HG03558 (cell line): Measurements from ENCODE around the gene IL11.
"Not testable (repeated sequence)": the region's sequence is repeated elsewhere in the genome, so short reads cannot be mapped to it uniquely, and the experiment has no call there.

ENCODE experiments used
- ATAC-seq: cut with Tn5 transposase; IDR thresholded peaks from one replicate; pipeline ENCODE4 v1.9.1; 2021; ENCODE audit warnings: moderate number of reproducible peaks; ENCODE audit not compliant: unreplicated experiment; ENCODE audit errors: extremely low read depth

The IL11 gene

DNA sequence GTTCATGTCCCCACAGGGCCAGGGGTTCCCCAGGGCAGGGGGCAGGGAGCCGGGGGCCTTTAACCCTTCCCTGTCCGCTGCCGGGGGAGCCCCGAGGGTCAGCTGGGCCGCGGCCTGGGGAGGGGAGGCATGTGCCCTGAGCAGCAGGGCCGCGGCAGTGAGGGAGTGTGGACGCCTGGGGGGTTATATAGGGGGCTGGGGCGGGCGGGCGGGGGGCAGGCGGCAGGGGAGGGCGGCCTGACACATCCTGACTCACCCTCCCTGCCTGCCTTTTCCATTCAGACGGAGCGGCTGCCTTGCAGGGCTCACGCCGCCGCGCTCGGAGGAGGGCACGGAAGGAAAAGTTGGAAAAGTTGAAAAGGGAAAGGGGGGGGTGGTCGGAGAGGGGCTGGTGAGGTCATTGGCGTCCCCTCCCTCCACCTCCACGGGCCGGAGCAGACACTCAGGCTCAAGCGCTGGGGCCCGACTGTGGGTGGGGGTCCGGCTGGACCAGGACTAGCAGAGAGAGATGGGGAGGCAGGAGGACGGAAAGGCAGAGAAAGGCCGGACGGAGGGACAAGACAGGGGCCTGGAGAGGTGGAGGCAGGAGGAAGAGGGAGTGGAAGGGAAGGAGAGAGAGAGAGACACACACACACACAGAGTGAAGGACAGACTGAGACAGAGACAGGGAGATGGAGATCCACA, at the start of gene IL11:
TSS of gene IL11 (minus strand) at position 159 of the 684 bp plus-strand sequence. CDS start at position 6, 153 bp downstream.
- no peak for ATAC-seq

DNA sequence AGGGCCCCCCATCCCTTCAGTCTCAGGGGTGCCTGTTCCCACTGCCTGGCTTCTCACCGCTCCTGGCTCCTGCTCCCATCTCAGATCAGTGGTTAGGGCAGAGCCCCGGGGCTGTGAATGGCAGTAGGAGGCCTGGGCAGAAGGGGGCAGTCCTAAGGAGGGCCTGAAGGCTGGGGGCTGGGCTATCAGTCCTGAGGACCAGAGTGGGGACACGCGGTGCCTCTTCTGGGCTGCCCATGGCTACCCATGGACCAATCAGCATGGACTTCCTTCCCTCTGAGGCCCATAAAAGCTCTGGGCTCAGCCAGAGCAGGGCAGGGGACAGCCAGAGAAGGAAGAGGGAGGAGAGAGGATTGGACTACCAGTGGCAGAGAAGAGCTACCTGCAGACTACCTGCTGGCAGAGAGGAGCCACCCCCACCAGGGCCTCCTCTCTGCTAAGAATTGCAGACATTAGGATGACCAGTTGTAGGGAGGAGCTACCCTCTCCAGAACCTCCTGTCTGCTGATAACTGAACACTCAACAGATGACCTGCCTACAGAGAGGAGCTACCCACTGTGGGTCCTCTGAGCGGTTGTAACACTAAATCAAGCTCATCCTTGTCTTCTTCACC, 49.5 kb upstream of the IL11 start:
- no peak for ATAC-seq

DNA sequence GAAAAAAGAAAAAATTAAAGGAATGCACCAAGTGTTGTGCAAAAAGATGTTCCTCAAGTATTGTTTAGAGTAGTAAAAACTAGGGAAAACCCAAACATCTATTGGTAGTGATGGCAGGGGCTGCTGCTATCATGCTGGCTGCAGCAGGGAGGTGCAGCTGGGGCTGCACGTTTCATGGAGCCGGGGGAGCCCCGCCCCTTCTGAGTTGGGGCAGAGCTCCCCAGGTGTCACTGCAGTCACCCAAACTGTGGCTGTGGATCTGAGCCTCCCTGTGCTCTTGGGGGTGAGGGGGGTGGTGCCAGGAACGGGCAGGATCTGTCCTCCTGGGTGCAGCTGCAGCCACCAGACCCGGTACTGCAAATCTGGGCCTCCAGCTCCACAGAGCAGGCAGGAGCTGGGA, 48.8 kb upstream of the IL11 start:
- no peak for ATAC-seq

DNA sequence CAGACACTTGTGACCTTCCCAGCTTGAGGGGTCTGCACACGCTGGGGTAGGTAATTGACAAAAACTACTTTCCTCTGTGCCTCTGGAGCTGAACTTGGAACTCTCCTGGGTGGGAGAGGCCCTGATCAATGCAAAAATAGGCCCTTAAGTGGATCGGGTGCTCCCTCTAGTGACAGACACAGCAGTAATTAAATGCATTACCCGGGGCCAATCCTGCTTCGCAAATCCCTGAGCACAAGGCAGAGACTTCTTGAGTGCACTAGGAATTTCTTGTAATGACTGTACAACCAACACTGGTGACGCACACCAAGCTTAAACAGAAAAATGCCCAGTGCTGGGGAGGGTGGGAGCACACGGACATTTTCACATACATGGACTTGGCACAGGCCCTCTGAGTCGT, 47.9 kb upstream of the IL11 start:
- ATAC-seq: no peak

DNA sequence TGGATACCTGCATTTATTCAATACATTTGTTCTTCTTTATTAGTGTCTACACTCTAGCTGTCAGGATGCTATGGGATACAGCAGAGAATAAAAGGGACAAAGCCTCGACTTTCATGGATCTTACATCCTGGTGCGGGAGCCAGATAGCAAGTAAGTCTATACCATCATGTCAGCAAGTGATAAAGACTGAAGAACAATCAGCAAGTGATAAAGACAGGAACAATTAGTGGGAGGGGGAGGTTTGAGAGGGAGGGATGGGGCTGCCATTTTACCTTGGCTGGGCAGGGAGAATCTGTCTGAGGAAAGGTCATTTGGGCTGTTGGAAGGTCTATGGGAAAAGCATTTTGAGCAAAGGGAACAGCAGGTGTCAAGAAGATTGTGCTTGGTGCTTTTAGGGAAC, 39.9 kb upstream of the IL11 start:
- ATAC-seq: no peak

DNA sequence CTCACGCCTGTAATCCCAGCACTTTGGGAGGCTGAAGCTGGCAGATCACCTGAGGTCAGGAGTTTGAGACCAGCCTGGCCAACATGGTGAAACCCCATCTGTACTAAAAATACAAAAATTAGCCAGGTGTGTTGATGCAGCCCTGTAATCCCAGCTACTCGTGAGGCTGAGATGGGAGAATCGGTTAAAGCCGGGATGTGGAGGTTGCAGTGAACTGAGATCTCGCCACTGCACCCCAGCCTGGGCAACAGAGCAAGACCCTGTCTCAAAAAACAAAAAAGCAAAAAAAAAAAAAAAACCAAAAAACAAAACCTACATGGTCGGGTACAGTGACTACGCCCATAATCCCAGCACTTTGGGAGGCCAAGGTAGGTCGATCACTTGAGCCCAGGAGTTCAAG, 38.9 kb upstream of the IL11 start:
- not testable (repeated sequence) for ATAC-seq

DNA sequence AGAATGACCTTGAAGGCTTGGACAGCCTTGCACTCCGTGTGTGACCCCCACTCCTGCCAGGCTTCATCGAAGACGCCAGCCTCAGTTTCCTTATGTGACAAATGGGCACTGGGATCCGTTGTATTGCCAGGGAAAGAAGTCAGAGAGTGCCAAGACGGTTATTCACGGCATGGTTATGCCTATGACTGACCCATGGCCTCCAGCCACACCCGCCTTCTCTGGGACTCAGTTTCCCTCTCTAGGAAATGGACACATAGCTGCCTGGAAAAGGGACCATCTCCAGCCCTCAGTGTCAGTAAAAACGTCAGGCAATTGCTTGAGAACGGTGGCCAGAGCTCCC, 38.2 kb upstream of the IL11 start:
- ATAC-seq: no peak

DNA sequence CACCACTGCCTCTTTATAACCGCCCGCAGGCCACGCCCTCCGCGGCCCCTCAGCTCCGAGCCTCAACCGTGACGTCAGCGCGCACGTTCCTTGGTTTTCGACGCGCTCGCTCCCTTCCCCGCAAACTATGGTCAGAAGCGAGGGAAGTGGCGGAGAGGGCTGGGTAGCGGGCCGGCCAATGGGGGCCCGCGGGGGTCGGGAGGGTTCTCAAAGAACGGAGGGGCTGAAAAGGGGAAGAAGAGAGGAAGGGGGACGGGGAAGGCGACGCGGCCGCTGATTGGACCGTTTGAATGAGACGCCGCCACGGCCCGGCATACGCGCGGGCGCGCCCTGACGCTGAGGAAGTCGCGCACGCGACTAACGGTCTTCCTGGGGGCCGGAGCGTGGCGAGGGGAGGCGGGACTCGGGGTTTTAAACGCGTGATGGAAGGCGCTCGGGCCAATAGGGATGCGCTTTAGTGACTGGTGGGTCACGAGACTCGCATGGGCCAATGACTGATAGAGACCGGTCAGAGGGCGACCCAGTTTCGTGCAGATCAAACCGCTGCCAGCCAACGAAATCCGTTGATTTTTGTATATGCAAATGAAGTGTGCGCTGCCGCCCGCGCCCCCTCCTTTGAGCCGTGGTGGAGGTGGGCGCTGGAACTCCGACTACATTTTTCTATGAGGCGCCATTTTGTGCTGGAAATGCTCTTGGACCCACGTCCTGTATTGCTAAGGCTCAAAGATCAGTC, 37.7 kb upstream of the IL11 start:
- ATAC-seq: peak; percentile 45

DNA sequence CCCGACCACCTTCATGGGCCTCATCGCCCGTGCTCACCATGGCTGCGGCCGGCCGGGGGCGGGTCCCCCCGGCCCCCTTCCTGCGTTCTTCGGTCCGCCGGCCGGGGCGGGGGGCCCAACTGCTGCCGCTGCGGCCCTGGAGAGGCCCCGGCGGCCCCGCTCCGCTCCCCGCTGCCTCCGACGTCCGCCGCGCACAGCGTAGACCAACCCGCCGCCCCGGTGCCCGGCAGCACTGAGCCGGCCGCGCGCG, 37.2 kb upstream of the IL11 start, which contains the start of gene UBE2S:
TSS of gene UBE2S (minus strand) at position 239 of the 250 bp plus-strand sequence. CDS start at position 40, 199 bp downstream.
- not testable (repeated sequence) for ATAC-seq

DNA sequence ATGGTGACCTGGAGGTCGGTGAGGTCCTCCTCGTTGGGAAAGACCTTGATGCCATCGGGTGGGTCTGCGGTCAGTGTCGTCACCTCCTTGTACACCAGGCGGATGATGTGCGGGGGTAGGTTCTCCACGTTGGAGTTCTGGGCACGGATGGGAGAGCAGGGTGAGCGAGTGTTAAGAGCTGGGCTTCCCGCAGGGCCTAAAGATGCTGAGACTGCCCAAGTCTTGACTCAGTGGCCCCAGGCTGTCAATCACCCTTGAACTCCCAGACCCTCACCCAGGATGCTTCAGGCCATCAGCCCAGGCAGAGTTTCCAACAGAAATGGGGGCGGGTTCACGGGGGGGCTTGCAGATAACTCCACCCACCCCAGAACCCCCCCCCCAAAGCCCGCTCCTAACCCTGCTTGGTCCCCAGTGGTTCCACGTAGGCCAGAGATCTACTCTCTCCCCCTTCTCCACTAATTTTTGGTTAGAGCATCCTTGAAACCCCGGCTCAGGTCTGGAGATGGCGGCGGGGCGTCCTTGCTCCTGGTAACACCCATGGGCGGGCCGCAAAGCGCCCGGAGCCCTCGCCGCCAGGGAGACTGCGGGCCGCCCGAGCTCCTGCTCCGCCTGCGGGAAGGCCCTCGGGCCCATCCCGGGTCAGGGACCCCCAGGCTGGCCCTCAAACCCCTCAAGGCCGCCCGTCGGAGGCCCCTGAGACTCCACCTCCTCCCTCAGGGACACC, 36.7 kb upstream of the IL11 start:
- peak; percentile 9 for ATAC-seq

DNA sequence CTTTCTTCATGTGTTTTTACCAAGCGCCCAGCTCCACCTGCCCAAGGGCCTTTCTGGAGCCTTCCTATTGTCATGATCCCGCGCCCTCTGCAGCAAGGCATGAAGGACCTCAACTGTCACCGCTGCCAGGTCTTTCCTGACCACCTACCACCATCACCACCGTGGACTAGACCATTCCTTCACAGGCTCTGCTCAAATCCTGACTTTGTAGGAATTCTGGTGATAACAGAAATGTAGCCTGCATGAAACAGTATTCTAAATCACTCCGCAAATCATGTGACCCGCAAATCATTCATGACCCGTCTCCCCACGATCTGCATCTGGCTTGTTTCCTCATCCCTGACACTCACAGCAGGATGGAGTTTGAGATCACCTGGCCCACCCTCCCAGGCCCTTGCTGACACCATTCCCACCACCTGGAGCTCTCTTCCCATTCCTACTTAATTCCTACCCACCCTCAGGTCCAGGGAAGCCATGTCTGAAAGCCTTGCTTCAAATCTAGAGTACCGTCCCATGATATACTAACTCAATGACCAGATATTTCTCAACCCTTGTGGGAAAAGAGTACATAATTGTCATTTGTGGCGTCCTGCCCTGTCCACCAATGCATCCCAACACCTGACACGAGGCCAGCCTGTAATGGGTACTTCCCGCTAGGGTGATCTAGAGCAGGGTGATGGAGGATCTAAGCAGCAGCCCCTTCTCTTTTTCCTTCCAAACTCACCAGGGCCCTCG, 36.0 kb upstream of the IL11 start:
- no peak for ATAC-seq

DNA sequence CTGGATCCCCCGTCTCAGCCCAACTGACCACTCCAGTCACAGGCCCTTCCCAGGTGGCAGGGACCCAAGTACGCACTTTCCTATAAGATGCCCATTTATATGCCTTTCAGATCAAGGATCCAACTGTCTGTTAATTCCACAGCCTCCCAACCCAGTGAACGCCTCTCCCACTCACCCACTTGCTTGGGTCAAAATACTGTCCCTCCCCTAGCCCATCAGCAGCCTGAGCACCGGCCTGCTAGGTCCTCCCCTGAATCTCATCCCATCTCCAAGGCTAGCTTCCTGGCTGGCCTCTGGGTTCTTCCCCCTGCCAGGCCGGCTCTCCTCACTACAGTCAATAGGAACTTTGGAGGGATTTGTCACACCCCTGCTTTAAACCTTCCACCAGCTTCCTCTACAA, 35.4 kb upstream of the IL11 start:
- ATAC-seq: no peak

DNA sequence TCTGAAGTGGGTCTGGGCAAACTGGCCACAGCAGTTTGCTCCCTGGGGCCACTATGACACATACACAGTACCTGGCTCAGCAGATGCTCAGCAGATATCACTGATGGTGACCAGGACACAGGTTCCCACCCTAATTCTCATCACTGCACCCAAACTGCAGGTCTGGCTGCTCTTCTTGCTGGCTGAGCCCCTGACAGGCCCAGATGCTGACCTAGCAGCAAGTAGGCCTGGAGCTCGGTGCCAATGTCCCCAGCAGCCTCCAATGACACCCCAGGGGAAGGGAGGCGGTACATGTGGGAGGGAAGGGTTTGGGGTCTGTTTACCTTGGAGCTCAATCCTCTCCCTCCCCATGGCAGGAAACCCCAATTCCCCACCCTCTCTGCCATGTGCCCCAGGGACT, 32.2 kb upstream of the IL11 start:
- no peak for ATAC-seq

DNA sequence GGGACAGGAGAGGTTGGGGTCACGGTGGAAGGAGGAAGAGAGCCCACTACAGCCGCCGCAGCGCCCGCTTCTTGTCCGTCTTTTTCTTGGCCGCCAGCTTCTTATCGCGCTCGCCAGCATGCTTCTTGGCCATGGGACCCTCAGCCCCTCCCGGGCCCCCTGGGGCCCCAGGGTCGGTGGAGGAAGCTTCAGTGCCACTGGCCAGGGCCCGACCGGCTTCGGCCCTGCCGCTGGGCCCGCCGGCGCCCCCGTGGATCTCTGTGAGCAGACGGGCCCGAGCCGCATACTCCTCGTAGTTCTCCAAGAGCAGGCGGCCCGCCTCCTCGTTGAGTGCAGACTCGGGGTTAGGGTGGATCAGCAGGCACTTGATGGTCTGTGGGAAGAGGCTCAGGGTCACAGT, 31.1 kb upstream of the IL11 start:
- not testable (repeated sequence) for ATAC-seq

DNA sequence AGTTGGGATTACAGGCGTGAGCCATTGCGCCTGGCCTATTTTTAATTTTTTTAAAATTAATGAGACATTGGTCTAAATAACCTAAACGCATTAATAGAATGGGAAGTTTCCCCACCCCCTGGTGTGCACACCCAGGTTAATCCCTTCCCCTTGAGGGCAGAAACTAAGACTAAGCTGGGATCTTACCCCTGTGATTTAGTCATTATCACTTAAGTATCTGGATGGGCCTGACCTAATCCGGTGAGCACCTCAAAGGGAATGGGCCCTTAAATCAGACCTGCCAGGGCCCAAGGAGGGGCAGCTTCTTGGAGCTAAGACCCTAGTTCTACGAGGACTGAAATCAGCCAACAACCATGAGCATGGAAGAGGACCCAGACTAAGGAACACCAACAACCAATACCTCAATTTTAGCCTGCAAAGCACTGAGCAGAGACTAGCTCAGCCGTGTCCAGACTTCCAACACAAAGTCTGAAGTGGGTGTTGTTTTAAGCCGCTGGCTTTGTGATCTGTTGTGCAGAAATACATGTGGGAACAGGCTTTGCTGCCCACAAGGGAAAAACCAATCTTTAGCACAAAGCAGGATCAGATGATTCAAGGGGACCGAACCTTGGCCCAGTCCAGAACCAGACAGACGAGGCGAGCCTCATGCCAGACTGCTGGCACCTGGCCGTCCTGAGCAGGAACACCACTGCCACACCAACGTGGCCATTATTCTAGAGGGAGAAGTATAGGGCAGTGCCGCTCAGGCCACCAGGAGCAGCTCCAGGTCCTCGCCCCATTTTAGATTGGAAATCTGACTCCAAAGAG, 30.2 kb upstream of the IL11 start:
- ATAC-seq: no peak

DNA sequence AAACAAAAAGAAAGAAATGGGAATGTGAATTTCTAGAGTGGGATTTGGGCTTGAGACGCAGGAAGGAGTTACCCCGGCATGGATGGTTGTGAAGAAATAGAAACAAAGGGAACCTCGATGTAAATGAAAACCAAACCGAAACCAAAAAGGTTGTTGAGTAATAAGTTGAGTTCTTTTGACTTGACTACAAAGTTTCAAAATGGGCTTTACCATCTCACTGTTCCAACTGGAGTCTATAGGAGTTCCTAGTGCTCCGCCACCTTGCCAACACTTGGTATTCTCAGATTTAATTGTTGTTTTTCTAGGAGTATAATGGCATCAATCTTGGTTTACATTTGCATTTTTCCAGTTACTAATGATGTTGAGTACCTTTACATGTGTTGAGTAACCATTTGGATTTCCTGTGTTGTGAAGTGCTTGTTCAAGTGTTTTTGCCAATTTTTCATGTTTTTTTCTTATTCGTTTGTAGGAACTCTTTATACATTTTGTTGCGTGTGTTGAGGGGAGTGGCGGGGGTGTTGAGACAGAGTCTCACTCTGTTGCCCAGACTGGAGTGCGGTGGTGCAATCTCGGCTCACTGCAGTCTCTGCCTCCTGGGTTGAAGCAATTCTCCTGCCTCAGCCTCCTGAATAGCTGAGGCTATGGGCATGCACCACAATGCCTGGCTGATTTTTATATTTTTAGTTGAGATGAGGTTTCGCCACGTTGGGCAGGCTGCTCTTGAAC, 28.1 kb upstream of the IL11 start:
- no peak for ATAC-seq

DNA sequence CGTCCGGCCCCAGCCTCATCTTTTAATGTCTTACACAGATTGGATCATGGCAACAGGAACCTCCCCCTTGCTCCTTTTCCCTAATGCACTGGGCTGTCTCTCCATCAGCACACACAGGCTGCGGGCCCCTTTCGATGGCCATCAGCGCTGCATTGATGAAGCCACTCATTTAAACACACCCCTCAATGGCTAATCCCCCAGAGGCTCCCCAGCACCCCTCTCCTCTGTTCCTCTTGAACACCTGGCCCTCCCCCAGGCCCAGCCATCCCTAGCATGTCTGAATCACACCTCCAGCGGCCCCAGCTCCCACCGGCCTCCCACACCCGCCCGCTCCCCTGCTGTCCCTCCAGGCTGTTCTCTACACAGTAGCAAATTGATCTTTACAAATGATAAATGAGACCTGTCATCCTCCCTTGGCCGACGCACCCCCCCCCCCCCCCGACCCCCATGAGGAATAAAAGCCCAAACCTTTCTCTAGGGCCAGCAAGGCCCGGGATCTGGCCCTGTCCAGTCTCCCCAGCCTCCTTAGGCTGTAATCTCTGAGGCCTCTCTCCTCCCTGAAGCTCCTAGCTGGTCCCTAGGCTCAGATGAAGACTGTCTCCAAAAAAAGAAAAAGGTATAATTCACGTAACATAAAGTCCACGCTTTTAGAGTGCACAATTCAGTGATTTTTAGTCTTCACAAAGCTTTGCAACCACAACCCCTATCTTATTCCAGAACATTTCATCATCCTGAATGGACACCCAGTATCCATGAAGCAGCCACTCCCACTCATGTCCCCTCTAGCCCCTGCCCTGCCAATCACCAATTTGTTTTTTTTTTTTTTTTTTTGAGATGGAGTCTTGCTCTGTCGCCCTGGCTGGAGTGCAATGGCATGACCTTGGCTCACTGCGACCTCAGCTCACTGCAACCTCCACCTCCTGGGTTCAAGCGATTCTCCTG, 22.8 kb upstream of the IL11 start:
- no peak for ATAC-seq
